GM20431 (cell line): ENCODE results near the gene CPSF3.

ENCODE experiments used
- in situ Hi-C: fragments of 300-500 bp; cut with MseI, MboI; formaldehyde crosslinking; loops from one replicate; pipeline ENCODE4 v1.15.0; 2020; ENCODE audit warnings: low sequenced_read_pairs; ENCODE audit not compliant: unreplicated experiment

Gene CPSF3

GRCh38 chr2:9461079-9461478 is 37.6 kb downstream of the CPSF3 start:
- in situ Hi-C loops = no loop called here

GRCh38 chr2:9462313-9462712 is 38.9 kb downstream of the CPSF3 start:
- in situ Hi-C loops = no loop called here

DNA sequence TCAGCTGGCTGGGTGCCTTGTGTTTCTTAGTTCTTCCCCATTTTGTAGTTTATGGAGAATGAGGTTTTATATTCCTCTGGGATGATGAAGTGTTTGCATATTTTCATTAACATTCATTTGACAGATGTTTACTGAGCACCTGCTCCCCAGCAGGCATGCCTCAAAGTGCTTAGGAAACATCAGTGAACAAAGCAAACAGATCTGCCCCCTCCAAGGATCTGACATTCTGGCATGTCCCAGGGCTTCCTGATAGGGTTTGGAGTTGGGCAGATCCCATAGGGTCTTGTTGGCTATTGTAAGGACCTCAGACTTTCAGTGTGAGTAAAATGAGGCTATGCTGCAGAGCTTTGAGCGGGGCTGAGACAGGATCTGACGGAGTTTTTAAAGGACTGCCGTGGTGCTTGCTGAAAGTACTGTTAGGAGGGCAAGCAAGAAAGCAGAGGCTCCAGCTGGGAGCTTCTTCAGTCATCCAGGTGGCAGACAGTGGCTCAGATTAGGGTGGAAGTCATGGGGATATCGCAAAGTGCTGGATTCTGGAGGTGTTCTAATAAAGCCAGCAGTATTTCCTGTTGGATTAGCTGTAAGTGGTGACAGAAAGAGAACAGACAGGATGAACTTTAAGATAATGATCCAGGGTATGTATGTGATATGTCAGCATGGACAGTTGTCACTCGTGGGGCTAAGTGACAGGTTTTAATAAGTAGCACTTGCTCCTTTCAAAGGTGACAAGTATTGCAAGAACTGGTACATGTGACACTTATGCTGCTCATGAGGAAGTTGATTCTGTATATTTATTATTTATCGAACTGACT is 39.6 kb downstream of the CPSF3 start:
- in situ Hi-C loops = no loop called here

GRCh38 chr2:9463698-9464034 is 40.2 kb downstream of the CPSF3 start:
- in situ Hi-C loops = no loop called here

DNA sequence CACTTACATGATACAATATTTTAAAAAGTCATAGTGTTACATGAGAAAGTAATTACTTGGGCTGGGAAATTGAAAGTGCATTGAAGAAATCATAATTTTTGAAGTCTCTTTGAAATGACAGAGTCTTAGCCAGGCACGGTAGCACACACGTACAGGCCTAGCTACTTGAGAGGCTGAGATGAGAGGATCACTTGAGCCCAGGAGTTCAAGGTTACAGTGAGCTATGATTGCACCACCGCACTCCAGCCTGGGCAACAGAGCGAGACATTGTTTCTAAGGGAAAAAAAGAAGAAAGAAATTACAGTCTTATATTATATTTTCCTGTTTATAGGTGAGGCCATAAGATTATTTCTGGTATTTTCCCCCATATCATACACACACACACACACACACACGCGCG is 41.7 kb downstream of the CPSF3 start:
- in situ Hi-C loops = no loop called here

- in situ Hi-C loops = no loop called here
Measured at GRCh38 chr2:9466147-9466683, 42.8 kb downstream of the CPSF3 start.

GRCh38 chr2:9467687-9468086 is 44.2 kb downstream of the CPSF3 start:
- in situ Hi-C loops = no loop called here

GRCh38 chr2:9471206-9471605 is 47.8 kb downstream of the CPSF3 start:
- in situ Hi-C loops = no loop called here

- in situ Hi-C loops = no loop called here
Measured at GRCh38 chr2:9472511-9472910, 49.1 kb downstream of the CPSF3 start.

DNA sequence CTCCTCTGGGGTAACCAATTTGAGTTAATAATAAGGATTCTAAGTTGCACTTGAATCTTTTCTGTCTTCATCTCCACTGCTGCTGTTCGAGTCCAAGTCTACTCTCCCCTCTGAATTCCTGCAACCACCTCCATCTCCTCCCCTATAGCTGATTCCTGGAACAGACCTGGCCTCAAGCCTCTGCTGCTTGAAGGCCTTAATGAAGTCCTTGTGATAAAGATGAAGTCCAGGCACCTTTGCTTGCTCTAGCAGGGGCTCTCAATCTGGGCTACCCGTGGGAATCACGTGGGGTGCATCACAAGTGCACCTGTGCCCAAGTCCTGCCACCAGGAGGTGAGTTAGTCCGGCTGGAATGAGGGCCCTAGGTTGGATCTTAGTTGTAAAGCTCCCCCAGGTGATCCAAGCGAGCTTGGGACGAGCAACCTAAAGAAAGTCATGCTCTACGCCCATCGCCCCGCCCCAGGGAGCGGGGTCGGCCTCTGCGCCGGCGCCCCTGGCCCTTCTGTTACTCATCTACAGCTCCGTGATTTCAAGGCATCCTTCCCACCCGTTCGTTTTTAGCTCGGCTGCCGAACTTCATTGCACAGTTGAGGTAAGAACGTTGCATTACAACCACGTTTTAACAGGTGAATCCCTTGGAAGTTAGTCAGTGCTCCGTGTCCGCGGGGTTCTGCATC is 50.0 kb downstream of the CPSF3 start:
- in situ Hi-C loops = no loop called here

DNA sequence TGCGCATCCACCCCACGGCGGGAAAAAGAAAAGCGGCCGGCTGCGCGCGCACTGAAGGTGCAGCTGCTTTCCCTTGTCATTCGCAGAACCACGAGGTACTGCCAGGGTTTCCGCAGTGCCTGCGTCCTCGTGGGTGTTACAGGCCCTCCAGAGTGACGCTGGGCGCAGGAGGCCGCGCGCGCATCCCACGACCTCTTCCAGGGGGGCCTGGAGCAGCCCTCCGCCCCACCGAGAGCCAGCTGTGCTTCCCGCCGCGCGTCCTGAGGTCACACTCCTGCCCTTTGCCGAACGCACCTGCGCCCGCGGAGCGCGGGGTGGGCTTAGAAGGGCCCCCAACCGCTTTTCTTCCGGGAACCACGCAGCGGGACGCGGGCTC is 50.5 kb downstream of the CPSF3 start:
- in situ Hi-C loops = no loop called here

DNA sequence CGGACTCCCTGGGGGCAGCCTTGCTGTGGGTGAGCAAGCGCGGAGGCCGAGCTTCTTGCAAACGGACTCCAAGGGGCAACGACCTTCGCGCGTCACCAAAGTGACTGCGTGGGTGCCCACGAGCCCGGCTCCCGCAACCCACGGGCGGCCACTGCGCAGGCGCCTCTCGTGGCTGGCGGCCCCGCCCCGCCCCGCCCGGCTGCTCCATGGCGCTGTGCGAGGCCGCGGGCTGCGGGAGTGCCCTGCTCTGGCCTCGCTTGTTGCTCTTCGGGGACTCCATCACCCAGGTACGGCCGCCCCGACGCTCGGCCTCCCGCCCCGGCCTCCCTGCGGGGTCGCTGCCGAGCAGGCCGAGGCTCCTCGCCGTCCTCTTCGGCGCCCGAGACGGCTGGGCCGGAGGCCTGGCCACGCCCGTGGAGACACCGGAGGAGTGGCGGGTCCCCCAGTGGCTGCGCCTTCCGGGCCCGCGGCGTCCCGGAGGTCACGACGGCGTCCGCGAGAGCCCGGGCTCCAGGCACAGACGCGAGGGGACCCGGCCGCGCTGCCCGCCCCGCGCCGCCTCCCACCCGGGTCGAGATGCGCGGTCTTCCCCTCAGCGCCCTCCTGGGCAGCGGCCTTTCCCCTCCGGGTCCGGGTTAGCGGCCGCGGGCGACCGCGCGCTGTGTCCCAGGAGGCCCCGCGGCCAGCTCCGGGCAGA is 51.1 kb downstream of the CPSF3 start, which contains the start of gene IAH1:
IAH1 (plus strand) TSS at position 191 of the 697 bp plus-strand sequence; CDS start at position 207, 16 bp downstream.
- in situ Hi-C loops = no loop called here

GRCh38 chr2:9477914-9478313 is 54.5 kb downstream of the CPSF3 start:
- in situ Hi-C loops = no loop called here

DNA sequence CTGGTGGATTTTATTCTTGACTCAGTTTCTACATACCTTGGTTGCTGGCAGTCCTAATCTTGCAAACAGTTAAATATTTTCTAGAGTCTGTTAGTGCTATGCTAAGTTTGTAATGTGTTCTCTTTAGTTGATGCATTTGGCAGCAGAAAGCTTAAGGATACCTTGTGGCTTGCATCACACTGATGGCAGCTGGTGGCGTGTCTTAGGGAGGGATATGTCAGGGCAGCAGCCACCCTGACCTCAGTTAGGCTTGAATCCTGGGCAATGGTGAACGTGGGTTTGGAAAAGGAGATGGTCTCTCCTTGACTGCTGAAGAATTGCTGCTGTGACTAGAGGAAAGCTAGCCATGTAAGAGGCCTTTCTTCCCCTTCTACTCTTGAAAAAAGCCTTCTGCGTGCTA is 55.1 kb downstream of the CPSF3 start:
- in situ Hi-C loops = no loop called here

DNA sequence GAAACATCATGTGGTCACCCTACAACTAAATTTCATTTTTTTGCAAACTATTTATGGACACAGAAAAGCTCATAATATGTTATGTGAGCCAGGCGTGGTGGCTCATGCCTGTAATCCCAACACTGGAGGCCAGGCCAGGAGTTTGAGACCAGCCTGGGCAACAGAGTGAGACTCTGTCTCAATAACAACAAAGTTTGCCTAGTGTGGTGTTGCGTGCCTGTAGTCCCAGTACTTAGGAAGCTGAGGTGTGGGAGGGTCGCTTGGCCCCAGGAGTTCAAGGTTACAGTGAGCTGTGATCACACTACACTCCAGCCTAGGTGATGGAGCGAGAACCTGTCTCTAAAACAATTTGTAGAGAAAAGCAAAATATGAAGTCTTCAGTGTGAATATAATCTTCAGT is 56.7 kb downstream of the CPSF3 start:
- in situ Hi-C loops = no loop called here

DNA sequence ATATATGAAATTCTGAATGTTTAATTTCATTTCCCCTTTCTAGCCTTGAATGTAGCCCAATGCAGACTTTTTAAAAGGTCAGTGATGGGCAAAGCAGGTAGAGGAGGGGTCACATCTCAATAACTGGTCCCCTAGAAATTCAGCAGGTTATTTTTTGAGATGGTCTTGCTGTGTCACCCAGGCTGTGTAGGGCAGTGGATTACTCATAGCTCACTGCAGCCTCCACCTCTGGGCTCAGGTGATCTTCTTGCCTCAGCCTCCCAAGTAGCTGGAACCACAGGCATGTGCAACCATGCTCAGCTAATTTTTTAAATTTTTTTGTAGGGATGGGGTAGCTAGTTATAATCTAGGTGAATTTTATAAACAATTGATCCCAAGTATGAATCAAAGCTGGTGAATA is 59.7 kb downstream of the CPSF3 start:
- in situ Hi-C loops = no loop called here

DNA sequence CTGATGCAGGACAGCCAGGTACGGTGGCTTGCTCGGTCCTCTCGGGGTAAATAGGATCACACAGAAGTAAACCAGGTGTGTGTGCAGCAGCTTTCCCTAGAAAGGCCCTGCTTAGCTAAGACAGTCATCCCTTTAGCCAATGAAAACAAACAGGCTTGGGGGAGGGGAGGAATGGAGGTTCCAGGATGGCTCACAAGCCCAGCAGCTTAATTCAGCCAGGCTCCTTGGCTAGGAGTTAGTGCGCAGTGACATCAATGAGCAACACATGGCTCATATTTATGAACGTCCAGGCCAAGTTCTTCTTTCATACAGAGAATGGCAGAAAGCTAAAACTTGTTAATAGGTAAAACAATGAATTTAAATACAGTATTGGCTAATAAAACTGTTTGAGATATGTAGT is 61.1 kb downstream of the CPSF3 start:
- in situ Hi-C loops = no loop called here

DNA sequence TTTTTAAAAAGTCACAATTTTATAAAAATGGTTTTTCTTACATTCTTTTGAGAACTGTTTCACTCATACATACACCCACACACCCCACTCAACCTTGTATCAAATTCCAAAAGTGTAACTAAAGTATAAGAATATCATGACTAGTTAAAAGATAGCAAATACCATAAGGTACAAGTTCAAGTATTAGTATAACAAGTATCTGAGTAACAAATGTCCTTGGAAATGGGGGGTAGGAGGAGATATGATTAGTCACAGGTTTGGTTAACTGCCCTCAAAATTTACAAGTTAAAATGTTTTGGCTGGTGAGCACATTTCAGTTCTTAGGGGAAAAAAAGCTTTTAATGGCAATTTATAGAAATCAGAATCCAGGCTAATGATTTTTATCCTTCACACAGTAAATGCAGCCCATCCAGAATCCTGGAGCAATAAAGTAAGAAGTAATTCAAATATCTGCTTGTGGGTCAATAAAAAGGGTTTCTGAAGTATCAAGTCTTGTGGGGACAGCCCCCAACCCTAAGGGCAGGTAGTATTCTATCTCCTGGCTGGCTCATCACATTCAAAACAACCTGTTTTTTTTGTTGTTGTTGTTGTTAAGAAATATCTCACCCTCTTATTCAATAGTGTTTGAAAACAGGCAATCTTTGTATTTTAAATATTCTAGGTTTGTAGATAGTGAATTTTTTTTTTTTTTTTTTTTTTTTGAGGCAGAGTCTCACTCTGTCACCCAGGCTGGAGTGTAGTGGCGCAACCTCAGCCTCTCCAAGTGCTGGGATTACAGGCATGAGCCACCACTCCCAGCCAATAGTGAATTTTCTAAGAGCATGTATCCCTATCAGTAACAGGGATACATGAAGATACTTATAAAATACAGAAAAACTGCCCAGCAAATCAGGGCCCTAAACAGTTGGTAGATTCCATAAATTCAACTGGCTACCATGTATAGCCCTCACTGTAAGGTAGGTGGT is 65.4 kb downstream of the CPSF3 start:
- in situ Hi-C loops = no loop called here

DNA sequence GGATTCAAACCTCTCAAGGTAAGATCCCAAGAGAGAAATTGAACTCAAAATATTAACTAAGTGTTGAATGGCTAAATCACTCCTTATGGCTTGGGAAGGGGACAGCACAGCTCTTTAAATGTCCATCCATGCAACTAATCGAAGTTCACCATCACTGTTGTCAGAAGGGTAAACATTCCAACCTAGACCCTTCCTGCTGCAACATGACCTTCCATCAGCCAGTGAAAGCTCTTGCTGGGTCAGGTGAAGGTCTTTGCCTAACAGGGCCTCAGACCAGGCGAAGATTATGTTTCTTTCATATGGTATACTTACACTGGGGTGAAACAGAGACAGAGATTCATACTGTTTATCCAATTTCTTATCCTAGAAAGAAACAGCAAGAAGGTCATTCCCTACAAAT is 67.3 kb downstream of the CPSF3 start:
- in situ Hi-C loops = no loop called here

GRCh38 chr2:9492927-9493326 is 69.5 kb downstream of the CPSF3 start:
- in situ Hi-C loops = no loop called here
